ENCODE measurements around the gene CAMTA1.

The CAMTA1 gene

GRCh38 chr1:7755448-7755847 lies 970.2 kb downstream of the CAMTA1 start:
- H3K9ac ChIP-seq, result no peak overlapping the region
- no peaks in the 10 kb centered on the region for H4K20me1 ChIP-seq
- TF ChIP-seq Cebpa-rat (IDR thresholded peaks at IDR 0.05), result no peak
- peaks cover 21% of the 10 kb centered on the region for H3K4me1 ChIP-seq
- no peaks in the 10 kb centered on the region for H3K9me3 ChIP-seq
- no peak overlapping the region for H3K4me3 ChIP-seq
- no peaks in the 10 kb centered on the region for H3K27me3 ChIP-seq
- H3K27ac ChIP-seq, result no peak overlapping the region
- 0 out of 2 replicates have a peak overlapping the region, but pooled peaks have one; percentile 6 for H3K4me2 ChIP-seq
- peaks cover 5% of the 10 kb centered on the region for H3K36me3 ChIP-seq

GRCh38 chr1:7760245-7760644 lies 975.0 kb downstream of the CAMTA1 start:
- Histone ChIP-seq H3K4me2 (no peak overlapping the region), H4K20me1 (no peaks in the 10 kb centered on the region), H3K9me3 (no peaks in the 10 kb centered on the region), H3K4me3 (no peak overlapping the region), H3K27ac (no peak overlapping the region), H3K27me3 (no peaks in the 10 kb centered on the region), H3K9ac (no peak overlapping the region), H3K36me3 (no peaks in the 10 kb centered on the region), H3K4me1 (peaks cover 8% of the 10 kb centered on the region; the same call in 1 of the 2 replicates)
- no peak for TF ChIP-seq Cebpa-rat (IDR thresholded peaks at IDR 0.05)

GRCh38 chr1:7761103-7761502 lies 975.8 kb downstream of the CAMTA1 start:
- Histone ChIP-seq H3K4me2 (no peak overlapping the region), H3K4me1 (peaks cover 5% of the 10 kb centered on the region; the same call in 1 of the 2 replicates), H3K36me3 (no peaks in the 10 kb centered on the region), H3K4me3 (no peak overlapping the region), H4K20me1 (no peaks in the 10 kb centered on the region), H3K27ac (no peak overlapping the region), H3K27me3 (no peaks in the 10 kb centered on the region), H3K9ac (no peak overlapping the region), H3K9me3 (no peaks in the 10 kb centered on the region)
- TF ChIP-seq Cebpa-rat (IDR thresholded peaks at IDR 0.05), result no peak

GRCh38 chr1:7767176-7767575 lies 981.9 kb downstream of the CAMTA1 start:
- no peak overlapping the region for H3K9ac ChIP-seq
- no peaks in the 10 kb centered on the region for H3K27me3 ChIP-seq
- peaks cover 14% of the 10 kb centered on the region for H3K4me1 ChIP-seq
- H4K20me1 ChIP-seq, result peaks cover 10% of the 10 kb centered on the region
- H3K4me3 ChIP-seq, result no peak overlapping the region
- no peaks in the 10 kb centered on the region for H3K36me3 ChIP-seq
- H3K4me2 ChIP-seq, result no peak overlapping the region
- H3K9me3 ChIP-seq, result no peaks in the 10 kb centered on the region
- no peak overlapping the region for H3K27ac ChIP-seq
- no peak for TF ChIP-seq Cebpa-rat (IDR thresholded peaks at IDR 0.05)

GRCh38 chr1:7768583-7768982 lies 983.3 kb downstream of the CAMTA1 start:
- Histone ChIP-seq H3K27me3 (no peaks in the 10 kb centered on the region), H3K4me3 (no peak overlapping the region), H3K9me3 (no peaks in the 10 kb centered on the region), H4K20me1 (peaks cover 22% of the 10 kb centered on the region), H3K4me1 (peaks cover 23% of the 10 kb centered on the region), H3K4me2 (no peak overlapping the region), H3K9ac (no peak overlapping the region), H3K36me3 (peaks cover 10% of the 10 kb centered on the region), H3K27ac (no peak overlapping the region)
- TF ChIP-seq Cebpa-rat (IDR thresholded peaks at IDR 0.05), result no peak

GRCh38 chr1:7769673-7770412 lies 984.6 kb downstream of the CAMTA1 start:
- no peak overlapping the region for H3K27ac ChIP-seq
- H3K4me2 ChIP-seq, result peak overlapping the region; percentile 94; the same call in 1 of the 2 replicates
- H3K4me3 ChIP-seq, result no peak overlapping the region
- H3K4me1 ChIP-seq, result peaks cover 23% of the 10 kb centered on the region
- TF ChIP-seq Cebpa-rat (IDR thresholded peaks at IDR 0.05), result no peak
- H3K36me3 ChIP-seq, result peaks cover 22% of the 10 kb centered on the region
- no peaks in the 10 kb centered on the region for H3K27me3 ChIP-seq
- no peaks in the 10 kb centered on the region for H3K9me3 ChIP-seq
- no peak overlapping the region for H3K9ac ChIP-seq
- H4K20me1 ChIP-seq, result peaks cover 22% of the 10 kb centered on the region

GRCh38 chr1:7770669-7770996 lies 985.4 kb downstream of the CAMTA1 start:
- Histone ChIP-seq H3K27me3 (no peaks in the 10 kb centered on the region), H3K27ac (no peak overlapping the region), H3K4me2 (peak overlapping the region; percentile 94), H3K4me3 (peak overlapping the region; percentile 100), H3K9ac (peak overlapping the region; percentile 92), H3K36me3 (peaks cover 23% of the 10 kb centered on the region), H4K20me1 (peaks cover 28% of the 10 kb centered on the region), H3K9me3 (no peaks in the 10 kb centered on the region), H3K4me1 (peaks cover 23% of the 10 kb centered on the region)
- TF ChIP-seq Cebpa-rat (IDR thresholded peaks at IDR 0.05), result no peak

- no peaks in the 10 kb centered on the region for H3K27me3 ChIP-seq
- H3K36me3 ChIP-seq, result peaks cover 29% of the 10 kb centered on the region
- no peaks in the 10 kb centered on the region for H3K9me3 ChIP-seq
- H3K4me1 ChIP-seq, result peaks cover 23% of the 10 kb centered on the region
- H4K20me1 ChIP-seq, result peaks cover 31% of the 10 kb centered on the region
- H3K9ac ChIP-seq, result peak within 1 kb of the TSS; percentile 92
- H3K4me3 ChIP-seq, result peak within 1 kb of the TSS; percentile 100
- peak within 1 kb of the TSS; percentile 79 for H3K27ac ChIP-seq
- no peak for TF ChIP-seq Cebpa-rat (IDR thresholded peaks at IDR 0.05)
- peak within 1 kb of the TSS; percentile 94 for H3K4me2 ChIP-seq
These were observed 986.0 kb downstream of the CAMTA1 start, which contains the start of gene VAMP3 for GRCh38 chr1:7770997-7771822. VAMP3 (plus strand) TSS chr1:7771296; CDS start chr1:7771384, 88 bp downstream.

GRCh38 chr1:7771823-7772299 lies 986.6 kb downstream of the CAMTA1 start:
- Histone ChIP-seq H3K9me3 (no peaks in the 10 kb centered on the region), H3K4me1 (peaks cover 23% of the 10 kb centered on the region), H3K9ac (peak overlapping the region; percentile 92), H3K27me3 (no peaks in the 10 kb centered on the region), H4K20me1 (peaks cover 38% of the 10 kb centered on the region), H3K4me3 (peak overlapping the region; percentile 100), H3K27ac (peak overlapping the region; percentile 79), H3K4me2 (peak overlapping the region; percentile 93), H3K36me3 (peaks cover 35% of the 10 kb centered on the region)
- no peak for TF ChIP-seq Cebpa-rat (IDR thresholded peaks at IDR 0.05)

- Histone ChIP-seq H3K36me3 (peaks cover 74% of the 10 kb centered on the region), H3K27me3 (no peaks in the 10 kb centered on the region), H3K4me1 (peaks cover 40% of the 10 kb centered on the region), H3K9ac (peak overlapping the region; percentile 13; the same call in 1 of the 2 replicates), H4K20me1 (peaks cover 37% of the 10 kb centered on the region), H3K9me3 (no peaks in the 10 kb centered on the region), H3K4me2 (no peak overlapping the region), H3K4me3 (no peak overlapping the region), H3K27ac (no peak overlapping the region; the same call in 1 of the 2 replicates)
- no peak for TF ChIP-seq Cebpa-rat (IDR thresholded peaks at IDR 0.05)
These were observed 992.3 kb downstream of the CAMTA1 start for GRCh38 chr1:7777591-7777990.
